HCT116 (cell line): ENCODE measurements around the gene DIP2C. TPM values are rescaled to one million over a fixed set of nuclear protein-coding genes. Genes with fewer than 3 reads are reported as not detected.

Source experiments
- ATAC-seq: fragments of 200-7000 bp; cut with Tn5 transposase; 2 replicates; pipeline ENCODE4 v1.9.1; 2020; ENCODE audit warnings: mild to moderate bottlenecking, moderate library complexity
- BruUV-seq: library from RNA; stranded (reverse); fragments of 400-500 nt; replicated peaks from 2 replicates; lab custom pipeline; 2021; lab: Mats Ljungman, UMichigan
- CTCF ChIA-PET: fragments of 300-600 bp; sonication (Branson Sonifier 250); formaldehyde crosslinking; loops from one replicate; lab custom pipeline; 2021; ENCODE audit warnings: antibody characterized with exemption; lab: Charles Lee
- POLR2A ChIA-PET: fragments of 300-600, 350-600 bp; sonication (Branson Sonifier 250); formaldehyde crosslinking; loops from one replicate; lab custom pipeline; 2021; ENCODE audit warnings: antibody characterized with exemption; lab: Charles Lee
- RAD21 ChIA-PET, 2 experiments: fragments of 300-600 bp; sonication (Branson Sonifier 250); formaldehyde crosslinking; loops; one replicate each; lab custom pipeline; 2023; ENCODE audit warnings: low total read pairs in 2 of 2; ENCODE audit not compliant: uncharacterized antibody in 2 of 2, unreplicated experiment in 2 of 2, low non-redundant PET in 1 of 2; lab: Charles Lee
- DNase-seq: peaks from one replicate; pipeline ENCODE4 v3.0.0-alpha.2; 2010; ENCODE audit warnings: low read depth, low spot score
- H2AFZ ChIP-seq: fragments of 200-600 bp; shearing (Covaris generic), sonication (generic); 2 replicates; pipeline ENCODE4 v1.6.1; 2017; ENCODE audit warnings: low read depth, mixed run types, mixed read lengths, antibody characterized with exemption, low read length; ENCODE audit not compliant: poor library complexity, severe bottlenecking
- H3K27ac ChIP-seq: 2 replicates; pipeline ENCODE4 v1.5.1; 2012; ENCODE audit warnings: low read depth, low read length
- H3K27me3 ChIP-seq: fragments of 200-600 bp; sonication (generic); 2 replicates; pipeline ENCODE4 v1.6.1; 2016; ENCODE audit warnings: mixed run types, low read length, mixed read lengths; ENCODE audit not compliant: insufficient read depth
- H3K36me3 ChIP-seq, 2 experiments: fragments of 200-500 bp in 1 of 2; fragments of 200-600 bp in 1 of 2; sonication (Bioruptor generic) in 1 of 2; sonication (generic) in 1 of 2; 2 replicates each; pipeline versions ENCODE4 v1.5.1 to v1.6.1; 2014 to 2016; ENCODE audit warnings: low read length in 2 of 2, inconsistent platforms in 1 of 2, mixed read lengths in 1 of 2, mixed run types in 1 of 2; ENCODE audit not compliant: insufficient read depth in 2 of 2, control insufficient read depth in 1 of 2
- H3K4me1 ChIP-seq, 2 experiments: fragments of 200-600 bp in 1 of 2; sonication (generic) in 1 of 2; 2 replicates each; pipeline versions ENCODE4 v1.5.1 to v1.6.1; 2012 to 2017; ENCODE audit warnings: low read length in 2 of 2, inconsistent platforms in 1 of 2, mild to moderate bottlenecking in 1 of 2, mixed read lengths in 1 of 2, mixed run types in 1 of 2, moderate library complexity in 1 of 2; ENCODE audit not compliant: insufficient read depth in 2 of 2, control insufficient read depth in 1 of 2
- H3K4me2 ChIP-seq: fragments of 200-600 bp; sonication (generic); 2 replicates; pipeline ENCODE4 v1.6.1; 2017; ENCODE audit warnings: mixed run types, low read length, mixed read lengths
- H3K4me3 ChIP-seq, 2 experiments: fragments of 200-600 bp in 1 of 2; sonication (generic) in 1 of 2; replicated peaks in 1 of 2; 2 replicates each; pipeline ENCODE4 v1.5.1; 2011 to 2016; ENCODE audit warnings: low read length in 2 of 2, control low read depth in 1 of 2, low read depth in 1 of 2, mild to moderate bottlenecking in 1 of 2, mixed read lengths in 1 of 2, mixed run types in 1 of 2
- H3K79me2 ChIP-seq: fragments of 200-600 bp; sonication (generic); 2 replicates; pipeline ENCODE4 v1.6.1; 2017; ENCODE audit warnings: mild to moderate bottlenecking, mixed run types, low read length, moderate library complexity, mixed read lengths; ENCODE audit not compliant: insufficient read depth
- H3K9ac ChIP-seq: fragments of 200-600 bp; sonication (generic); 2 replicates; pipeline ENCODE4 v1.6.1; 2016; ENCODE audit warnings: low read length, mixed read lengths
- H3K9me2 ChIP-seq: fragments of 200-600 bp; sonication (generic), shearing (Covaris generic); 2 replicates; pipeline ENCODE4 v1.6.1; 2017; ENCODE audit warnings: mixed run types, mild to moderate bottlenecking, moderate library complexity; ENCODE audit not compliant: insufficient read depth
- H3K9me3 ChIP-seq, 2 experiments: fragments of 200-500 bp in 1 of 2; fragments of 200-600 bp in 1 of 2; sonication (Bioruptor generic) in 1 of 2; sonication (generic) in 1 of 2; 2 replicates each; pipeline ENCODE4 v1.6.1; 2014 to 2017; ENCODE audit warnings: low read length in 2 of 2, mixed read lengths in 2 of 2, inconsistent platforms in 1 of 2, low read depth in 1 of 2, mild to moderate bottlenecking in 1 of 2, mixed run types in 1 of 2, moderate library complexity in 1 of 2; ENCODE audit not compliant: control insufficient read depth in 1 of 2, insufficient read depth in 1 of 2
- H4K20me1 ChIP-seq: fragments of 200-600 bp; sonication (generic), shearing (Covaris generic); 2 replicates; pipeline ENCODE4 v1.6.1; 2017; ENCODE audit warnings: mixed run types, mild to moderate bottlenecking, moderate library complexity; ENCODE audit not compliant: insufficient read depth
- CBX3 ChIP-seq: IDR thresholded peaks from 2 replicates; pipeline ENCODE4 v1.6.1; 2012; ENCODE audit warnings: low read depth
- EZH2phosphoT487 ChIP-seq: fragments of 200-600 bp; IDR thresholded peaks from 2 replicates; pipeline ENCODE4 v1.6.1; 2018; ENCODE audit warnings: antibody characterized with exemption, borderline replicate concordance
- JUND ChIP-seq: IDR thresholded peaks from 2 replicates; pipeline ENCODE4 v1.6.1; 2012
- POLR2A ChIP-seq: IDR thresholded peaks from 2 replicates; pipeline ENCODE4 v1.7.0; 2011; ENCODE audit warnings: borderline replicate concordance; ENCODE audit not compliant: insufficient read depth, insufficient read length; ENCODE audit errors: extremely low read depth
- POLR2AphosphoS5 ChIP-seq: IDR thresholded peaks from 2 replicates; pipeline ENCODE4 v1.6.1; 2011; ENCODE audit warnings: mild to moderate bottlenecking, low read depth, low read length, moderate library complexity
- SP1 ChIP-seq: IDR thresholded peaks from 2 replicates; pipeline ENCODE4 v1.6.1; 2012; ENCODE audit warnings: low read depth
- TCF7L2 ChIP-seq: IDR thresholded peaks from 2 replicates; pipeline ENCODE4 v1.7.0; 2011; ENCODE audit warnings: borderline replicate concordance, inconsistent platforms; ENCODE audit not compliant: insufficient read depth, insufficient read length; ENCODE audit errors: extremely low read depth
- ZNF274 ChIP-seq: fragments of 200-500 bp; sonication (Bioruptor generic); IDR thresholded peaks from 2 replicates; pipeline ENCODE4 v1.6.1; 2014; ENCODE audit warnings: mild to moderate bottlenecking, low read depth, low read length, inconsistent platforms
- intact Hi-C: fragments of 100-400 bp; cut with micrococcal nuclease; formaldehyde crosslinking; loops from 2 replicates; pipeline ENCODE4 v1.10.0; 2022
- total RNA-seq: library from RNA; stranded (reverse); gene quantifications from one replicate; pipeline ENCODE4 v1.2.1, GENCODE V29; 2021; ENCODE audit not compliant: unreplicated experiment
- TF ChIP-seq, protein P1 (sequence below): IDR thresholded peaks from 2 replicates; pipeline ENCODE4 v1.6.1; 2011; ENCODE audit warnings: mild to moderate bottlenecking, low read length, moderate library complexity; ENCODE audit not compliant: insufficient replicate concordance; ENCODE audit errors: extremely low read depth

Gene DIP2C
- total RNA-seq, 1 experiment from 2014 or later, result 15.4 TPM

DNA sequence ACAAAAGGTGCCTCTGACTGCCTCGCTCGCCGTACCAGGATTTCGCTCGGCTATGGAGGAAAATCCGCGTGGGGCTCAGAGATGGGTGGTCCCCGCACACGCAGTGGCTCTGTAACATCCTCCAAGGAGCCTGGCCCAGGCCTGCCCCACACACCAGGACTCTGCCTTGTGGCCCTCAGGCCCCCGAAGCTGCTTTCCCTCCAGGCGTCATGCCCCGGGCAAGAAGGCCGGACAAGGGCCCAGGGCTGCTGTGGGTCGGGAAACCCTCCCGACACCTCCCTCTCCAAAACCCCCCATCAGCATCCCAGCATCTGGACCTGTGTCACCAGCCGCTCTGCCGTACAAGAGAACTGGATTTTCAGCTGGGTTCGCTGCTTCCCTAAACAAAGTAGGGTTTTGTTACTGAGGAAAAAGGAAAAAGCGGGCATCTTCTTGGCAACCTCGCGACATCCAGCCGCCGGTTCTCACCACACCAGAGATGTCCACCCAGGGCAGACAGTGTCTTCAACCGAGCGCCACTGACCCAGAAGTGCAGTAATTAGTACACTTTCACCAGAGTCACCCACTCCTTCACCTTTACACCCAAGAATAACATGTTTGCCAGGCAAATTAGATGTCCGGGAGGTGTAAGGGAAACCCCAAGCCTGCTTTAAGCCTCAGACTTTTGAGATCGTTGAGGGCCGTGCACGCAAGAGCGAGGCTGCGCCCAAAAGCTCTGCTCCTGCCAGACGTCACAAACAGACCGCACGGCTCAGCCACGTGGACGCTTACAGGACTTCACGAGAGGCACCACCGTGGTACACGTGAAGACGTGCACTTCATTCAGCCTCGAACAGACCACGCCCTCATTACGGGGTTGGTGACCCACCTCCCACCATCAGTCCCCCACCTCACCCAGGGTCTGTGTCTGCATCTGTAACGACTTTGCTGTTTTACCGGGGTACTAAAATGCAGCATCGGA lies 62.2 kb downstream of the DIP2C start (continued):
- TF ChIP-seq, protein P1, sequence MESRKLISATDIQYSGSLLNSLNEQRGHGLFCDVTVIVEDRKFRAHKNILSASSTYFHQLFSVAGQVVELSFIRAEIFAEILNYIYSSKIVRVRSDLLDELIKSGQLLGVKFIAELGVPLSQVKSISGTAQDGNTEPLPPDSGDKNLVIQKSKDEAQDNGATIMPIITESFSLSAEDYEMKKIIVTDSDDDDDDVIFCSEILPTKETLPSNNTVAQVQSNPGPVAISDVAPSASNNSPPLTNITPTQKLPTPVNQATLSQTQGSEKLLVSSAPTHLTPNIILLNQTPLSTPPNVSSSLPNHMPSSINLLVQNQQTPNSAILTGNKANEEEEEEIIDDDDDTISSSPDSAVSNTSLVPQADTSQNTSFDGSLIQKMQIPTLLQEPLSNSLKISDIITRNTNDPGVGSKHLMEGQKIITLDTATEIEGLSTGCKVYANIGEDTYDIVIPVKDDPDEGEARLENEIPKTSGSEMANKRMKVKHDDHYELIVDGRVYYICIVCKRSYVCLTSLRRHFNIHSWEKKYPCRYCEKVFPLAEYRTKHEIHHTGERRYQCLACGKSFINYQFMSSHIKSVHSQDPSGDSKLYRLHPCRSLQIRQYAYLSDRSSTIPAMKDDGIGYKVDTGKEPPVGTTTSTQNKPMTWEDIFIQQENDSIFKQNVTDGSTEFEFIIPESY, result no peak
- TF ChIP-seq EZH2phosphoT487, result no peak
- no peak for TF ChIP-seq JUND
- TF ChIP-seq ZNF274, result no peak
- TF ChIP-seq TCF7L2, result no peak
- no peak for TF ChIP-seq SP1

- no peak overlapping the region for H2AFZ ChIP-seq
- H3K4me2 ChIP-seq, result no peak overlapping the region
- H3K4me3 ChIP-seq, result no peak overlapping the region
- no TSS peak for BruUV-seq
- no peaks in the 10 kb centered on the region for H4K20me1 ChIP-seq
- H3K4me1 ChIP-seq, result peaks cover 0 to 6% of the 10 kb centered on the region in 2 experiments; a peak in 1 of 4 replicates
- H3K9ac ChIP-seq, result no peak overlapping the region
- H3K27me3 ChIP-seq, result no peaks in the 10 kb centered on the region
- ChIA-PET RAD21 (no interaction called here), POLR2A (no interaction called here)
- intact Hi-C loops, result no loop called here
- TF ChIP-seq POLR2AphosphoS5, result no peak
- no peak for TF ChIP-seq CBX3
- TF ChIP-seq SP1, result no peak
- TF ChIP-seq POLR2A, result no peak
- TF ChIP-seq, all 23 proteins: peak for 0
- Histone ChIP-seq H3K27ac (no peak overlapping the region), H3K9me3 (no peaks in the 10 kb centered on the region), H3K36me3 (no peaks in the 10 kb centered on the region), H3K9me2 (no peaks in the 10 kb centered on the region), H3K79me2 (no peaks in the 10 kb centered on the region)
- CTCF ChIA-PET, result no interaction called here
- no peak for ATAC-seq
- no peak for DNase-seq
Observed at GRCh38 chr10:625751-626711, 63.4 kb downstream of the DIP2C start.
